Hepatocyte (in vitro differentiated cells): ENCODE measurements around the gene SH2B2. TPM values are rescaled to one million over a fixed set of nuclear protein-coding genes. Genes with fewer than 3 reads are reported as not detected.

ENCODE experiments used
- DNase-seq: peaks from one replicate; pipeline ENCODE4 v3.0.0-alpha.2; 2016; ENCODE audit warnings: low spot score
- H2AFZ ChIP-seq: fragments of 200-600 bp; sonication (generic); 2 replicates; pipeline ENCODE4 v1.6.0; 2016; ENCODE audit warnings: antibody characterized with exemption, mild to moderate bottlenecking
- H3K27ac ChIP-seq: fragments of 200-600 bp; sonication (generic); 2 replicates; pipeline ENCODE4 v1.5.1; 2016; ENCODE audit warnings: mild to moderate bottlenecking
- H3K27me3 ChIP-seq: fragments of 200-600 bp; sonication (generic); 2 replicates; pipeline ENCODE4 v1.6.1; 2016
- H3K36me3 ChIP-seq: fragments of 200-600 bp; sonication (generic); replicated peaks from 2 replicates; pipeline ENCODE4 v1.5.1; 2016; ENCODE audit warnings: low read depth; ENCODE audit not compliant: insufficient read depth
- H3K4me1 ChIP-seq: fragments of 200-600 bp; sonication (generic); 2 replicates; pipeline ENCODE4 v1.5.1; 2016; ENCODE audit warnings: mild to moderate bottlenecking, moderate library complexity; ENCODE audit not compliant: insufficient read depth
- H3K4me2 ChIP-seq: fragments of 200-600 bp; sonication (generic); 2 replicates; pipeline ENCODE4 v1.6.0; 2016
- H3K4me3 ChIP-seq: fragments of 200-600 bp; sonication (generic); 2 replicates; pipeline ENCODE4 v1.5.1; 2016; ENCODE audit warnings: mild to moderate bottlenecking
- H3K79me2 ChIP-seq: fragments of 200-600 bp; sonication (generic); 2 replicates; pipeline ENCODE4 v1.6.0; 2017; ENCODE audit warnings: mild to moderate bottlenecking
- H3K9me2 ChIP-seq: fragments of 200-600 bp; sonication (generic); replicated peaks from 2 replicates; pipeline ENCODE4 v1.6.0; 2017; ENCODE audit warnings: mild to moderate bottlenecking; ENCODE audit not compliant: insufficient read depth
- H3K9me3 ChIP-seq: fragments of 200-600 bp; sonication (generic); 2 replicates; pipeline ENCODE4 v1.5.1; 2016; ENCODE audit warnings: low read depth, mild to moderate bottlenecking
- H4K20me1 ChIP-seq: fragments of 200-600 bp; sonication (generic); 2 replicates; pipeline ENCODE4 v1.6.0; 2016; ENCODE audit warnings: mild to moderate bottlenecking; ENCODE audit not compliant: insufficient read depth, poor library complexity, severe bottlenecking
- EZH2 ChIP-seq: fragments of 200-600 bp; sonication (generic); IDR thresholded peaks from 2 replicates; pipeline ENCODE4 v1.6.1; 2016; ENCODE audit warnings: antibody characterized with exemption, mild to moderate bottlenecking, borderline replicate concordance
- EZH2phosphoT487 ChIP-seq: fragments of 200-600 bp; sonication (generic); IDR thresholded peaks from one replicate; pipeline ENCODE4 v1.6.1; 2018; ENCODE audit warnings: antibody characterized with exemption, mild to moderate bottlenecking, low read depth, moderate library complexity; ENCODE audit not compliant: unreplicated experiment, severe bottlenecking
- WGBS: methylation state at CpG from one replicate; pipeline ENCODE4 v1.1.6; 2016; ENCODE audit warnings: low lambda C conversion rate; ENCODE audit errors: missing lambda C conversion rate; 5-methylcytosine and 5-hydroxymethylcytosine counted together
- polyA plus RNA-seq: library from polyadenylated mRNA; unstranded; fragments of >200 nt; fragmentation: Nextera tagmentation; extraction: Ambion mirVana; gene quantifications from 2 replicates; pipeline ENCODE4 v1.2.1, GENCODE V29; 2016
- total RNA-seq: library from RNA; depleted of rRNA; stranded (reverse); fragments of >200 nt; gene quantifications from 2 replicates; pipeline ENCODE4 v1.2.3, GENCODE V29; 2014
- TF ChIP-seq, protein P1 (sequence below): fragments of 200-600 bp; sonication (generic); IDR thresholded peaks from 2 replicates; pipeline ENCODE4 v1.5.1; 2016; ENCODE audit warnings: antibody characterized with exemption, mild to moderate bottlenecking; ENCODE audit not compliant: poor library complexity

SH2B2 gene
- total and polyA plus RNA-seq, 2 experiments from 2014 or later: 3.2 to 7.1 TPM

DNA sequence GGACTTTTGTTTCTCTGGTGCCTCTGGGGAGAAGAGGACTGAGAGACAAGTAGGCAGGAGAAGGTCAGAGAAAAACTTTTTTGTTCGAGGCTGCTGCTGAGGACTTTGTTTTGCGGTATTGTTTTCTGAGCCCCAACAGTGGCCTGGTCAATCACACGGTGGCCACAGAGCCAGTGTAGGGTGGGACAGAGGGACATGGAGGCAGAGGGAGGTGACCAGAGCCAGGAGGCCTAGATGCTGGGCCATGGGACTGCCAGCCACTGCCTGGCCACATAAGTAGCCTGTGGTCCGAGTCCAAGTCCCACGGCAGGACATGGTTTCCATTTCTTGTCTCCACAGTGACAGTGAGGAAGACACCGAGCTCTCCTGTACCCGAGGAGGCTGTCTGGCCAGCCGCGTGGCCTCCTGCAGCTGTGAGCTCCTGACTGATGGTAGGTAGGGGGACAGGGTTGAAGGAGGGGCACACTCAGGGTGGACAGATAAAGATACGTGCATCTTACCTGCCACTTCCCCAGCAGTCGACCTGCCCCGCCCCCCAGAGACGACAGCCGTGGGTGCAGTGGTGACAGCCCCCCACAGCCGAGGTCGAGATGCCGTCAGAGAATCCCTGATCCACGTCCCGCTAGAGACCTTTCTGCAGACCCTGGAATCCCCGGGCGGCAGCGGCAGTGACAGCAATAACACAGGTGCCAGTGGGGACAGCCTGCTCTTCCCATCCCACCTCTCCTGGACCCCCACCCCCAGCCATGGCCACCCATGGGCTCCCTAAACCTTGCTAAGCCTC lies 27.5 kb downstream of the SH2B2 start:
- Histone ChIP-seq H3K79me2 (no peaks in the 10 kb centered on the region), H2AFZ (no peak overlapping the region), H3K27me3 (no peaks in the 10 kb centered on the region), H3K4me2 (no peak overlapping the region), H3K4me3 (no peak overlapping the region), H3K9me3 (no peaks in the 10 kb centered on the region), H3K27ac (no peak overlapping the region), H3K4me1 (no peaks in the 10 kb centered on the region), H4K20me1 (no peaks in the 10 kb centered on the region), H3K9me2 (no peaks in the 10 kb centered on the region), H3K36me3 (no peaks in the 10 kb centered on the region)
- no peak for DNase-seq
- 95% methylated on average over 19 of the region's 22 CpGs for WGBS
- TF ChIP-seq EZH2phosphoT487: no peak
- TF ChIP-seq, protein P1, sequence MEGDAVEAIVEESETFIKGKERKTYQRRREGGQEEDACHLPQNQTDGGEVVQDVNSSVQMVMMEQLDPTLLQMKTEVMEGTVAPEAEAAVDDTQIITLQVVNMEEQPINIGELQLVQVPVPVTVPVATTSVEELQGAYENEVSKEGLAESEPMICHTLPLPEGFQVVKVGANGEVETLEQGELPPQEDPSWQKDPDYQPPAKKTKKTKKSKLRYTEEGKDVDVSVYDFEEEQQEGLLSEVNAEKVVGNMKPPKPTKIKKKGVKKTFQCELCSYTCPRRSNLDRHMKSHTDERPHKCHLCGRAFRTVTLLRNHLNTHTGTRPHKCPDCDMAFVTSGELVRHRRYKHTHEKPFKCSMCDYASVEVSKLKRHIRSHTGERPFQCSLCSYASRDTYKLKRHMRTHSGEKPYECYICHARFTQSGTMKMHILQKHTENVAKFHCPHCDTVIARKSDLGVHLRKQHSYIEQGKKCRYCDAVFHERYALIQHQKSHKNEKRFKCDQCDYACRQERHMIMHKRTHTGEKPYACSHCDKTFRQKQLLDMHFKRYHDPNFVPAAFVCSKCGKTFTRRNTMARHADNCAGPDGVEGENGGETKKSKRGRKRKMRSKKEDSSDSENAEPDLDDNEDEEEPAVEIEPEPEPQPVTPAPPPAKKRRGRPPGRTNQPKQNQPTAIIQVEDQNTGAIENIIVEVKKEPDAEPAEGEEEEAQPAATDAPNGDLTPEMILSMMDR: no peak
- TF ChIP-seq EZH2: no peak

DNA sequence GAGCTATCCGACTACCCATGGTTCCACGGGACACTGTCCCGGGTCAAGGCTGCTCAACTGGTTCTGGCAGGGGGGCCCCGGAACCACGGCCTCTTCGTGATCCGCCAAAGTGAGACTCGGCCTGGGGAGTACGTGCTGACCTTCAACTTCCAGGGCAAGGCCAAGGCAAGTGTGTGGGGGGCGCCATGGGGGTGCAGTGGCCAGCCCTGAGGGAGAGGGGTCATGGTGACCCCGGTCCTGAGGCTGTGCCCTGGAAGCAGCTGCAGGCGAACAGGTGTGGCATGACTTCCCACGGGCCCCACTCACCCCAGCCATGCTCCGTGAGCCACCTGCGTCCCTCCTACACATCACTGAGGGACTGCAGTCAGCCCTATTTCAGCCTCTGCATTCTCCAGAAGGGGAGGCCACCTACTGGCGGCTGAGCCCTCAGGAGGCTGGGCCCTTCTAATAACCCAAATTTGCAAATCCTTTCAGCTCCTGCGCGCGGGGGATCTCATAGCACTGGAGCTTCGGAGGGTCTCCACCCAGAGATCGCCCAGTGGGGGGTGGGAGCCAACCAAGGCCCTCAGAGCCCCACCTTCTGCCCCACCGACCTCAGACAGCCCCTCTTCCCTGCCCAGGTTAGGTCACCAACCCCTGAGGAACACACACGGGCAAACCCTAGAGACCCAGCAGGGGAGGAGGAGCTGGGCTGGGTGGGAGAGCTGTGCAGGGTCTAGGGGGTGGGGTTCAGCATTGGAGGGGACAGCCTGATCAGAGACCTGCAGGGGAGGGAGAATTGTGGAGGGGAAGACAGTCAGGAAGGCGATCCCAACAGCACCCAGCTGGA lies 30.8 kb downstream of the SH2B2 start:
- H2AFZ ChIP-seq: no peak overlapping the region
- DNase-seq: no peak
- H3K36me3 ChIP-seq: no peaks in the 10 kb centered on the region
- H3K9me2 ChIP-seq: no peaks in the 10 kb centered on the region
- TF ChIP-seq, protein P1: no peak
- no peak for TF ChIP-seq EZH2phosphoT487
- TF ChIP-seq EZH2: no peak
- no peaks in the 10 kb centered on the region for H3K27me3 ChIP-seq
- no peak overlapping the region for H3K4me3 ChIP-seq
- WGBS: 86% methylated on average over 22 of the region's 24 CpGs
- H3K79me2 ChIP-seq: no peaks in the 10 kb centered on the region
- no peak overlapping the region for H3K27ac ChIP-seq
- no peaks in the 10 kb centered on the region for H3K4me1 ChIP-seq
- no peaks in the 10 kb centered on the region for H3K9me3 ChIP-seq
- H3K4me2 ChIP-seq: no peak overlapping the region
- H4K20me1 ChIP-seq: no peaks in the 10 kb centered on the region

DNA sequence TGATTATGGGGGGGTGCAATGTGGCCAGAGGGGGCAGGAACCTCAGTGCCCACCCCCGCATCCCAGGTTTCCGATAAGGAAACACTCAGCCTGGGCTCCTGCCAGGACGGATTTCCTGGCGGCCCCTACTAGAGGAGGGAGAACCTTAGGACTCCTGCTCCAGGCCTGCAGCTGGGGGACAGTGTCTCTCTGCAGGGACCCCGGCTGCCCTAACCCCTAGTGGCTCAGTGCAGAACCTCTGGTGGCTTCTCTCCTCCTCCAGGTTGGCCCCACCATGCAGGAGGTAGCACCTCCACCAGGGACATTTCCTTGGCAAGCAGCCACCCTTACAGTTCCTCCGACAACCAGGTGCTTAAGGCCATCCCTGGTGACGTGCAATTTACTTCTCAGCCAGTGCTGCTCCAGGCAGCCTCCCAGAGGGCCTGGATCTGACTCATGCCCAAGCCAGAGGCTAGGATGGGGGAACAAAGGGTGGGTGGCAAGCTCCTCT lies 31.9 kb downstream of the SH2B2 start:
- Histone ChIP-seq H3K4me1 (no peaks in the 10 kb centered on the region), H3K36me3 (no peaks in the 10 kb centered on the region), H3K9me2 (no peaks in the 10 kb centered on the region), H4K20me1 (no peaks in the 10 kb centered on the region), H3K4me3 (no peak overlapping the region), H3K27ac (no peak overlapping the region), H3K27me3 (no peaks in the 10 kb centered on the region), H2AFZ (no peak overlapping the region), H3K4me2 (no peak overlapping the region), H3K79me2 (no peaks in the 10 kb centered on the region), H3K9me3 (no peaks in the 10 kb centered on the region)
- WGBS: 83% methylated on average over 7 of the region's 7 CpGs
- TF ChIP-seq EZH2: no peak
- TF ChIP-seq, protein P1: no peak
- no peak for DNase-seq
